ENCODE measurements around the gene FARS2.

The FARS2 gene

GRCh38 chr6:5761370-5761769, 500.1 kb downstream of the FARS2 start:
- H3K36me3 ChIP-seq (ENCODE audit: control insufficient read depth, insufficient read depth, low read length) = no peaks in the 10 kb centered on the region

GRCh38 chr6:5762561-5762968, 501.3 kb downstream of the FARS2 start:
- Histone ChIP-seq H3K4me3 (ENCODE audit: low read length) (no peak overlapping the region), H3K4me1 (ENCODE audit: control insufficient read depth, insufficient read depth, low read length) (no peaks in the 10 kb centered on the region), H3K27me3 (ENCODE audit: control insufficient read depth, insufficient read depth, low read length) (no peaks in the 10 kb centered on the region), H3K9ac (ENCODE audit: low read length) (no peak overlapping the region), H3K36me3 (ENCODE audit: control insufficient read depth, insufficient read depth, low read length) (no peaks in the 10 kb centered on the region), H3K9me3 (ENCODE audit: control insufficient read depth, low read length) (no peaks in the 10 kb centered on the region)

More at GRCh38 chr6:5761370-5761769, 500.1 kb downstream of the FARS2 start:
- no peaks in the 10 kb centered on the region for H3K27me3 ChIP-seq (ENCODE audit: control insufficient read depth, insufficient read depth, low read length)
- H3K4me3 ChIP-seq (ENCODE audit: low read length) = no peak overlapping the region
- H3K9me3 ChIP-seq (ENCODE audit: control insufficient read depth, low read length) = no peaks in the 10 kb centered on the region
- H3K4me1 ChIP-seq (ENCODE audit: control insufficient read depth, insufficient read depth, low read length) = no peaks in the 10 kb centered on the region
- no peak overlapping the region for H3K9ac ChIP-seq (ENCODE audit: low read length)

GRCh38 chr6:5763407-5763806, 502.1 kb downstream of the FARS2 start:
- Histone ChIP-seq H3K9me3 (ENCODE audit: control insufficient read depth, low read length) (no peaks in the 10 kb centered on the region), H3K4me1 (ENCODE audit: control insufficient read depth, insufficient read depth, low read length) (no peaks in the 10 kb centered on the region), H3K9ac (ENCODE audit: low read length) (no peak overlapping the region), H3K36me3 (ENCODE audit: control insufficient read depth, insufficient read depth, low read length) (no peaks in the 10 kb centered on the region), H3K27me3 (ENCODE audit: control insufficient read depth, insufficient read depth, low read length) (no peaks in the 10 kb centered on the region), H3K4me3 (ENCODE audit: low read length) (no peak overlapping the region)

- H3K9ac ChIP-seq (ENCODE audit: low read length) = no peak overlapping the region
- H3K4me1 ChIP-seq (ENCODE audit: control insufficient read depth, insufficient read depth, low read length) = no peaks in the 10 kb centered on the region
- H3K27me3 ChIP-seq (ENCODE audit: control insufficient read depth, insufficient read depth, low read length) = no peaks in the 10 kb centered on the region
- no peaks in the 10 kb centered on the region for H3K36me3 ChIP-seq (ENCODE audit: control insufficient read depth, insufficient read depth, low read length)
- no peaks in the 10 kb centered on the region for H3K9me3 ChIP-seq (ENCODE audit: control insufficient read depth, low read length)
- no peak overlapping the region for H3K4me3 ChIP-seq (ENCODE audit: low read length)
These were observed 502.6 kb downstream of the FARS2 start for GRCh38 chr6:5763871-5764270.

DNA sequence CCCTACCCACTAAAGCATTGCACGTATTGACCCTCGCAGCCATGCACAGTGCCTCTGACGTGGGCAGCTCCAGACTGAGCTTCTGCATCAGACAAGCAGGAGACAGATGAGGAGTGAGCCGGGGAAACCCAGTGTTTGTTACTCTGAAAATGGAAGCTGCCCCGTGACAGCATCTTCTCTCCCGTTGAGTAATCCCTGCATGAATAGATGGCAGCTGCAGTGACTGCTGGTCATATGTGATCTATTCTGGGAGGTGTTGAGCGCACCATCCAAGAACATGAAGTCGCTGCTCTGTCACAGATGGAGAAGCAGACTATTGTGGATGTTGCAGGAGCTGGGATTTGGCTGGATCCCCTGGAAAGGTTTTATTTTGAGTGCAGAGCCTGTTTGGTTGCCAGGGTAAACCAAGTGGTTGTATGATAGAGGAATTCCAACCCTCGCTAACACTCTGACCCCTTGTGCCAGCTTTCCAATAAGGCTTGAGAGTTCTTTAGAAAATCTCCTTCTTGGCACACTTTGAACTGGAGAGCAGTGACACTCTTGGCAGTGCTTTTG, 503.2 kb downstream of the FARS2 start:
- Histone ChIP-seq H3K36me3 (ENCODE audit: control insufficient read depth, insufficient read depth, low read length) (no peaks in the 10 kb centered on the region), H3K4me3 (ENCODE audit: low read length) (no peak overlapping the region), H3K27me3 (ENCODE audit: control insufficient read depth, insufficient read depth, low read length) (no peaks in the 10 kb centered on the region), H3K9me3 (ENCODE audit: control insufficient read depth, low read length) (no peaks in the 10 kb centered on the region), H3K9ac (ENCODE audit: low read length) (no peak overlapping the region), H3K4me1 (ENCODE audit: control insufficient read depth, insufficient read depth, low read length) (no peaks in the 10 kb centered on the region)

DNA sequence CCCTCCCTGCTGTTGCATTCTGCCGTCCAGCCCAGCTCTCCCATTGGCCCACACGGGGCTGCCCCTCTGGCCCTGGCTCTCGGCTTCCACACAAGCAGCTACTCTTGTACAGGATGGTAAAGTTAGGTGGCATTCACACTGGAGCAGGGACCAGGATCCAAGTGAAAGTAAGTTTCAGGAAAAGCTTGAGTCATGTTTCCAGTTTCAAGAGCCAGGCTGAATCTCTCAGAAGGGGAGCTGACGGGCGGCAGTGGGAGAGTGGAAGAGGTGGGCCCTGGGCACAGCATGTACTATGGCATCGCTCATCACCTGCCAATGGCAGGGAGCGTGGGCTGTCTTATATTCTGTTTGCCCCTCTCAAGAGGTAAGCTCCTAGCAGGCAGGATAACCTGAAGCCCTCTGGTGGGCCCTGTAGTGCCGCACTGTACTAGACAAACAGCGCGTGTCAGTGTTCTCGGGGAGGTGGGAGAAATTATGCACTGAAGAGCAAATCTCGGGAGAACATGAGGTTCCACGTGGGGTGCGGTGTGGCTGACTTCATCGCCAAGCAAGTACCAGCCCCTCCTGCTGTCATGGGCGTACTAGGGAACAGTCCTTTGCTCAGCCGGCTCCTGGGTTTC, 503.9 kb downstream of the FARS2 start:
- Histone ChIP-seq H3K9me3 (ENCODE audit: control insufficient read depth, low read length) (no peaks in the 10 kb centered on the region), H3K9ac (ENCODE audit: low read length) (no peak overlapping the region), H3K4me1 (ENCODE audit: control insufficient read depth, insufficient read depth, low read length) (no peaks in the 10 kb centered on the region), H3K4me3 (ENCODE audit: low read length) (no peak overlapping the region), H3K27me3 (ENCODE audit: control insufficient read depth, insufficient read depth, low read length) (no peaks in the 10 kb centered on the region), H3K36me3 (ENCODE audit: control insufficient read depth, insufficient read depth, low read length) (no peaks in the 10 kb centered on the region)

DNA sequence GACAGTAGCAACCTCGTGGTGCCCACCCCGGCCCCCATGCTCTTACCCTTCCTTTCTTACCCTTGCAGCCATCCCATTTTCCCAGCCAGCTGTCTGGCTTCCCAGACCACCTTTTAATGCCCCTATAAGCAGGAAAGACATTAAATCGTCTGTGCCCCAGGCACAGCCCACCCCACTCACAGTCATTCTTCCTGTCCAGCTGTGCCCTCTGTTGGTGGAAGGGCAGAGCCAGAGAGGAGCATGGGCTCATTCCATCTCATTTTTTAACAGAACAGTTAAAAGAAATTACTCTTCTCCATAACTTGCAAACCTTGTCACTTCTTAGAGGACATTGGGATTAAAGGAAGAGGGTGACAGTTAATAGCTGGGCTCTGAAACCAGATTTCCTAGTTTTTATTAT, 504.9 kb downstream of the FARS2 start:
- Histone ChIP-seq H3K36me3 (ENCODE audit: control insufficient read depth, insufficient read depth, low read length) (no peaks in the 10 kb centered on the region), H3K9me3 (ENCODE audit: control insufficient read depth, low read length) (no peaks in the 10 kb centered on the region), H3K9ac (ENCODE audit: low read length) (no peak overlapping the region), H3K4me1 (ENCODE audit: control insufficient read depth, insufficient read depth, low read length) (no peaks in the 10 kb centered on the region), H3K4me3 (ENCODE audit: low read length) (no peak overlapping the region), H3K27me3 (ENCODE audit: control insufficient read depth, insufficient read depth, low read length) (no peaks in the 10 kb centered on the region)

DNA sequence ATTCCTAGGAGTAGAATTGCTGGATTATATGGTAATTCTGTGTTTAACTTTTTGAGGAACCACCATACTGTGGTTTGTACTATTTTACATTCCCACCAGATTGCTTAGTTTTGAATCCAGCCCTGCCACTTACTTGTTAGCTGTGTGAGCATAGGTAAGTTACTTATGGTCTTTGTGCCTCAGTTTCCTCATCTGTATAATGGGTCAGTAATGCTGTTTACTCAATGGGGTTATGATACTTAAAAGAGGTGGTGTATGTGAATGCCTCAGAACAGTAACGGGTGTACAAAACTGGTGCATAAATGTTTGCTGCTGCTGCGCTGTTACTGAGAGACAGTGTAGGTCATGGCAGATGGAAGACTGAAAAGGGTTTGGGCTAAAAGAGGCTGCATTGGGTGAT, 506.2 kb downstream of the FARS2 start:
- no peaks in the 10 kb centered on the region for H3K27me3 ChIP-seq (ENCODE audit: control insufficient read depth, insufficient read depth, low read length)
- no peak overlapping the region for H3K4me3 ChIP-seq (ENCODE audit: low read length)
- no peak overlapping the region for H3K9ac ChIP-seq (ENCODE audit: low read length)
- H3K9me3 ChIP-seq (ENCODE audit: control insufficient read depth, low read length) = no peaks in the 10 kb centered on the region
- no peaks in the 10 kb centered on the region for H3K4me1 ChIP-seq (ENCODE audit: control insufficient read depth, insufficient read depth, low read length)
- H3K36me3 ChIP-seq (ENCODE audit: control insufficient read depth, insufficient read depth, low read length) = no peaks in the 10 kb centered on the region

DNA sequence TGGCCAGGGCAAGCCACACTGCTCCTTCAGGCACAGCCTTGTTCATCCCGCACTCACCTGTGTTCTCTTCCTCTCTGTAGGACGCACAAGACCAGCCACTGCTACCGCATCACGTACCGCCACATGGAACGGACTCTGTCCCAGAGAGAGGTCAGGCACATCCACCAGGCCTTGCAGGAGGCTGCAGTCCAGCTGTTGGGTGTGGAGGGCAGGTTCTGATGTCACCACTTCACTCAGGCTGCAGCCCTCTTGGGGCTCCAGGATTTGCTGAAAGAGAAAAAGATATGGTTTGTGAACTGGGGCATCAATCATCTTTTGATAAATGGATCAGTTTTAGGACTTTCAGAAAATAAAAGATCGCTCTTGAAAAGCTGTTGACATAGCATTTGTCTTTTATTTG, 509.9 kb downstream of the FARS2 start:
- Histone ChIP-seq H3K36me3 (ENCODE audit: control insufficient read depth, insufficient read depth, low read length) (no peaks in the 10 kb centered on the region), H3K9me3 (ENCODE audit: control insufficient read depth, low read length) (no peaks in the 10 kb centered on the region), H3K9ac (ENCODE audit: low read length) (no peak overlapping the region), H3K4me3 (ENCODE audit: low read length) (no peak overlapping the region), H3K4me1 (ENCODE audit: control insufficient read depth, insufficient read depth, low read length) (no peaks in the 10 kb centered on the region), H3K27me3 (ENCODE audit: control insufficient read depth, insufficient read depth, low read length) (no peaks in the 10 kb centered on the region)

DNA sequence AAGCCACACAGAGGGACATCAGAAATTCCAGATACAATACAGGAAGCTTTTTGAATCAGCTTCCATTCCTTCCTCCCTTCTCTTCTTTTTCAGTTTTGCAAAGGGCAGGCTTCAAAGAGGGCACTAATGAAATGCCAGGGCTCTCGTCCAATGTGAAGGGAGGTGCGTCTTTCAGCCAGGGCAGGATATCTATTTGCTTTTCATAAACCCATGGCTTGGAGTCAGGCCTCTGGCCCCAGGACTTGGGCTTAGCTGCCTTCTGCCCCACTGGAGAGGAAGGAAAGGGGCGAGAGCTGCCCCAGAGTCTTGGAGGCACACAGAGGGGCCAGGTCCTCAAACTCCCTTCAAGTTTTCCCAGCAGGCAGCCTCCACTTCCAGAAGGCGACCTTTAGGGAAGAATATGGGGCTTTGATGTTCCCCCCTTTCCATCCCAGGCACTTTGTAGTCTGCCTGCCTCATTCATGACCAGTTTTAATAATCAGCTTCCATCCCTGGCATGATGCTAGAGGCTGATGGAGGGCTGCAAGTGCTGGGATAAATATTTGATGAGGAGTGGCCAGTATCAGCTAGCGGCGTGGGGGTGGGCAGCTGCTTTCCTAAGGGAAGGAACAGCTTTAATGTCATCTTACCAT, 510.6 kb downstream of the FARS2 start:
- Histone ChIP-seq H3K9me3 (ENCODE audit: control insufficient read depth, low read length) (no peaks in the 10 kb centered on the region), H3K36me3 (ENCODE audit: control insufficient read depth, insufficient read depth, low read length) (no peaks in the 10 kb centered on the region), H3K27me3 (ENCODE audit: control insufficient read depth, insufficient read depth, low read length) (no peaks in the 10 kb centered on the region), H3K4me1 (ENCODE audit: control insufficient read depth, insufficient read depth, low read length) (no peaks in the 10 kb centered on the region), H3K4me3 (ENCODE audit: low read length) (no peak overlapping the region), H3K9ac (ENCODE audit: low read length) (no peak overlapping the region)

DNA sequence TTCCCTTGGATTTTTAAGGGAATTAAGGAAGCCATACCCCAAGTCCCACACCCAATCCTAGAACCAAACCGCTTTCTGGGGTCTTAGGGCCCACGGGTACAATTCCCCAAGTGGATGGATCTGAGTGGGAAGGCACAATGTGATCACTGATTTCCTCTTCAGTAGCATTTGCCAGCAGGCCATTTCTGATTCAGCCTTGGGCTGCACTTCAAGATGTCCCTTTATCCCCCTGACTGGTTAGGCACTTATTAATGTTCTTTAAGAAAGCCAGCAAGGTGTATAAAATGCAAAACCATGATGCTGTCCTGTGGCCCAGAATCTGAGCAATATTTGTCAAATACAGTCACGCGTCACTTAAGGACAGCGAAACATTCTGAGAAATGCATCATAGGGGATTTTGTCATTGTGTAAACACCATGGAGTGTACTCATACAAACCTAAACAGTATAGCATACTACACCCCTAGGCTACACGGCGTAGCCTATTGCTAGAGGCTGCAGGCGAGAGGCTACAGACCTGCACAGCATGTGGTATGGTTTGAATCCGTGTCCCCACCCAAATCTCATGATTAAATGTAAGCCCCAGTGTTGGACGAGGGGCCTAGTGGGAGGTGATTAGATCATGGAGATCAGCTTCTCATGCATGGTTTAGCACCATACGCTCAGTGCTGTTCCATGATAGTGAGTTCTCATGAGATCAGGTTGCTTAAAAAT, 511.3 kb downstream of the FARS2 start:
- Histone ChIP-seq H3K27me3 (ENCODE audit: control insufficient read depth, insufficient read depth, low read length) (no peaks in the 10 kb centered on the region), H3K36me3 (ENCODE audit: control insufficient read depth, insufficient read depth, low read length) (no peaks in the 10 kb centered on the region), H3K4me3 (ENCODE audit: low read length) (no peak overlapping the region), H3K4me1 (ENCODE audit: control insufficient read depth, insufficient read depth, low read length) (no peaks in the 10 kb centered on the region), H3K9ac (ENCODE audit: low read length) (no peak overlapping the region), H3K9me3 (ENCODE audit: control insufficient read depth, low read length) (no peaks in the 10 kb centered on the region)

DNA sequence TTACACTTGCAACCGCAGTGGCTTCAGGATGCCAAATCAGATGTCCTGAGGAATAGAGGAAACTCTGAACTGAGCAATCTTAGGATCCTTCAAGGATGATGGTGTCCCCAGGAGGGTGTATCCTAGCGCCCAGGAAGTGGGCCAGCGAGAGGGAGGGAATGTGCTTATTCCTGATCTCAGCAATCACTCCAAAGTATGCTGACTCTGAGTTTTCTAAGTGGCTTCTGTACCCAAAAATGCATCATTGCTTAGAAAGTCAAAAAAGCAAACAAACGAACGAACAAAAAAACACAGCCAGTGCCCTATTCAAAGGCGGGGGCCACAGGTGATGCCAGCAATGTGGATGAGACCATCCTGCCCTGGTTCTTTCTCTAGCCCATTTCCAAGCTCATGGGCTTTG, 514.8 kb downstream of the FARS2 start:
- Histone ChIP-seq H3K4me1 (ENCODE audit: control insufficient read depth, insufficient read depth, low read length) (no peaks in the 10 kb centered on the region), H3K9me3 (ENCODE audit: control insufficient read depth, low read length) (no peaks in the 10 kb centered on the region), H3K36me3 (ENCODE audit: control insufficient read depth, insufficient read depth, low read length) (no peaks in the 10 kb centered on the region), H3K27me3 (ENCODE audit: control insufficient read depth, insufficient read depth, low read length) (no peaks in the 10 kb centered on the region), H3K4me3 (ENCODE audit: low read length) (no peak overlapping the region), H3K9ac (ENCODE audit: low read length) (no peak overlapping the region)
